ENCODE measurements around the gene RBFOX1. TPM values are rescaled to one million over a fixed set of nuclear protein-coding genes. Genes with fewer than 3 reads are reported as not detected.

Gene RBFOX1
- total RNA-seq, 1 experiment from 2014 or later: not detected

DNA sequence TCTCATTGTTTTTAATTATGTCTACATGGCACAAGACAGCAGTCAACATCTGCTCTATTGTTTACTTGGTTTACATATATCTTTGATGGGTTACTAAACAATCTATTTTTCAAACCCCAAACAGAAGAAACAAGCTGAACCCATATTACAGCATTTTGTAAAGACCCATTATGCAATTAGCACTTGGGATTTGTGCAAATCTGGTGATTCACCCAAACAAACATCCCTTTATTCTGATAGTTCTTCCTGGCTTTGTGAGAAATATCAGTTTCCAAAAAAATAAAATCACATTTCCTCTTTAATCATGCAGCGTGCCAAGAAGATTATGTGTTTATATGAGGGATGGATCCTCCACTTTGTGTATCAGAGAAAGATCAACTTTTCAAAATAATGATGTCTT lies 16.8 kb upstream of the RBFOX1 start:
- POLR2A ChIA-PET (ENCODE audit: unreplicated experiment): no interaction called here
- no peaks in the 10 kb centered on the region for H3K79me2 ChIP-seq (ENCODE audit: low read length)
- BruUV-seq (replicated peaks): no TSS peak

DNA sequence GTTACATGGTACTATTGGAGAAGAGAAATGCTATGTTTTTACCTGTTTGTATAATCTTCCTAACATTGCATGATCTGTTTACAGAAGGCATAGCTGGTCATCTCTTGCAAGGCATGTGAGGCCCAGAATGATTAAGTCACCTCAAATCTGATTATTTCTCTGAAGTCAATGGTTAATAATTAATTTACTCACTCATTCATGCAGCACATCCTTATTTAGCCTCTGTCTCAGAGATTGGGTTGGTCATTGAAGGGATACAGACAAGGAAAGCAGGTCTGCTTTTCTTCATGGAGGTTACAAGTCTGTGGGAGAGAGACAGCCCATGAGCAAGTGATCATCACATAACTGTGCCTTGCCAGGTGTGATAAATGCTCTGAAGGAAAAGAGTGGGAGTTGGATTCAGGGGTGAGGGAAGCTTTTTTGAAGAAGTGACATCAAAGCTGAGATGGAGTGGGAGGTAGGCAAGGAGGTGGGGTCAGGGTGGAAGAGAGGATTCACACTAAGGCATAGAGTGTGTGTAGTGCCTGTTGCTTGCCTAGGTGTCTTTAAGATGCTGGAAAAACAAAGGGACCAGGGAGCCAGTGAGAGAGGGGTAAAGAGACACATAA lies 16.3 kb upstream of the RBFOX1 start:
- Histone ChIP-seq H3K9ac (ENCODE audit: low read length) (no peak overlapping the region), H2AFZ (ENCODE audit: low read length) (no peak overlapping the region), H3K79me2 (ENCODE audit: low read length) (no peaks in the 10 kb centered on the region), H3K27ac (ENCODE audit: low read length) (no peak overlapping the region), H3K4me3 (ENCODE audit: low read length) (no peak overlapping the region), H3K36me3 (ENCODE audit: low read depth, low read length) (no peaks in the 10 kb centered on the region), H3K9me3 (ENCODE audit: low read length) (no peaks in the 10 kb centered on the region), H3K4me2 (ENCODE audit: low read length) (no peak overlapping the region), H3F3A (ENCODE audit: low read length, unreplicated experiment) (no peaks in the 10 kb centered on the region), H3K9me2 (replicated peaks; ENCODE audit: low read length) (no peaks in the 10 kb centered on the region), H4K20me1 (ENCODE audit: low read length) (no peaks in the 10 kb centered on the region), H3K27me3 (ENCODE audit: low read length) (no peaks in the 10 kb centered on the region), H3K4me1 (ENCODE audit: insufficient read depth, low read length) (no peaks in the 10 kb centered on the region)
- CTCF ChIA-PET: no interaction called here
- POLR2A ChIA-PET (ENCODE audit: unreplicated experiment): no interaction called here
- intact Hi-C loops (cut with micrococcal nuclease): no loop called here
- DNase-seq (no peak), ATAC-seq (no peak)
- no TSS peak for BruUV-seq (replicated peaks)
- TF ChIP-seq EZH2 (IDR thresholded peaks at IDR 0.05; ENCODE audit: low read length, unreplicated experiment): no peak
- TF ChIP-seq, protein P1, sequence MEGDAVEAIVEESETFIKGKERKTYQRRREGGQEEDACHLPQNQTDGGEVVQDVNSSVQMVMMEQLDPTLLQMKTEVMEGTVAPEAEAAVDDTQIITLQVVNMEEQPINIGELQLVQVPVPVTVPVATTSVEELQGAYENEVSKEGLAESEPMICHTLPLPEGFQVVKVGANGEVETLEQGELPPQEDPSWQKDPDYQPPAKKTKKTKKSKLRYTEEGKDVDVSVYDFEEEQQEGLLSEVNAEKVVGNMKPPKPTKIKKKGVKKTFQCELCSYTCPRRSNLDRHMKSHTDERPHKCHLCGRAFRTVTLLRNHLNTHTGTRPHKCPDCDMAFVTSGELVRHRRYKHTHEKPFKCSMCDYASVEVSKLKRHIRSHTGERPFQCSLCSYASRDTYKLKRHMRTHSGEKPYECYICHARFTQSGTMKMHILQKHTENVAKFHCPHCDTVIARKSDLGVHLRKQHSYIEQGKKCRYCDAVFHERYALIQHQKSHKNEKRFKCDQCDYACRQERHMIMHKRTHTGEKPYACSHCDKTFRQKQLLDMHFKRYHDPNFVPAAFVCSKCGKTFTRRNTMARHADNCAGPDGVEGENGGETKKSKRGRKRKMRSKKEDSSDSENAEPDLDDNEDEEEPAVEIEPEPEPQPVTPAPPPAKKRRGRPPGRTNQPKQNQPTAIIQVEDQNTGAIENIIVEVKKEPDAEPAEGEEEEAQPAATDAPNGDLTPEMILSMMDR (conservative IDR thresholded peaks at IDR 0.05; ENCODE audit: low read depth, low read length): no peak
- no peak for TF ChIP-seq EZH2phosphoT487 (IDR thresholded peaks at IDR 0.05; ENCODE audit: borderline replicate concordance, low read length)

More for the DNA sequence above, 16.8 kb upstream of the RBFOX1 start:
- intact Hi-C loops (cut with micrococcal nuclease): no loop called here
- Histone ChIP-seq H3K4me1 (ENCODE audit: insufficient read depth, low read length) (no peaks in the 10 kb centered on the region), H4K20me1 (ENCODE audit: low read length) (no peaks in the 10 kb centered on the region), H3K4me3 (ENCODE audit: low read length) (no peak overlapping the region), H3K27ac (ENCODE audit: low read length) (no peak overlapping the region), H3F3A (ENCODE audit: low read length, unreplicated experiment) (no peaks in the 10 kb centered on the region), H3K36me3 (ENCODE audit: low read depth, low read length) (no peaks in the 10 kb centered on the region), H3K4me2 (ENCODE audit: low read length) (no peak overlapping the region), H2AFZ (ENCODE audit: low read length) (no peak overlapping the region), H3K9ac (ENCODE audit: low read length) (no peak overlapping the region), H3K9me3 (ENCODE audit: low read length) (no peaks in the 10 kb centered on the region), H3K9me2 (replicated peaks; ENCODE audit: low read length) (no peaks in the 10 kb centered on the region), H3K27me3 (ENCODE audit: low read length) (no peaks in the 10 kb centered on the region)
- CTCF ChIA-PET: no interaction called here
- ATAC-seq (no peak), DNase-seq (no peak)
- TF ChIP-seq, protein P1 (conservative IDR thresholded peaks at IDR 0.05; ENCODE audit: low read depth, low read length): no peak
- TF ChIP-seq EZH2phosphoT487 (IDR thresholded peaks at IDR 0.05; ENCODE audit: borderline replicate concordance, low read length) (no peak), EZH2 (IDR thresholded peaks at IDR 0.05; ENCODE audit: low read length, unreplicated experiment) (no peak)

DNA sequence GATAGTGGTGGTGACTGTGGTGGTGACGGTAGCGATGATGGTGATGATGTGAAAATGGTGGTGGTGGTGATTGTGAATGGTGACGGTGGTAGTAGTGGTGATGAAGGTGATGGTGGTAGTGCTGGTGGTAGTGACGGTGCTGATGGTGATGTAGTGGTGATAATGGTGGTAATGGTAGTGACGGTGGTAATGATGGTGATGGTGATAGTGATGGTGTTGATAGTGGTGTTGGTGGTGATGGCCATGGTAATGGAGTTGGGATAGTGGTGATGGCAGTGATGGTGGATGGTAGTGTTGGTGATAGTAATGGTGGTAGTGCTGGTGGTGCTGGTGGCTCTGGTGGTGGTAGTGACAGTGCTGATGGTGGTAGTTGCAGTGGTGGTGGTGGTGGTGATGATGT lies 14.7 kb upstream of the RBFOX1 start:
- no peak for DNase-seq
- H3K9me3 ChIP-seq (ENCODE audit: low read length): no peaks in the 10 kb centered on the region

More for the DNA sequence above, 14.7 kb upstream of the RBFOX1 start:
- Histone ChIP-seq H3K36me3 (ENCODE audit: low read depth, low read length) (no peaks in the 10 kb centered on the region), H3K27me3 (ENCODE audit: low read length) (no peaks in the 10 kb centered on the region), H4K20me1 (ENCODE audit: low read length) (no peaks in the 10 kb centered on the region), H3K79me2 (ENCODE audit: low read length) (no peaks in the 10 kb centered on the region), H2AFZ (ENCODE audit: low read length) (no peak overlapping the region), H3K4me1 (ENCODE audit: insufficient read depth, low read length) (no peaks in the 10 kb centered on the region), H3K4me2 (ENCODE audit: low read length) (no peak overlapping the region), H3K4me3 (ENCODE audit: low read length) (no peak overlapping the region), H3K27ac (ENCODE audit: low read length) (no peak overlapping the region), H3K9ac (ENCODE audit: low read length) (no peak overlapping the region), H3F3A (ENCODE audit: low read length, unreplicated experiment) (no peaks in the 10 kb centered on the region), H3K9me2 (replicated peaks; ENCODE audit: low read length) (no peaks in the 10 kb centered on the region)
- intact Hi-C loops (cut with micrococcal nuclease): no loop called here
- no TSS peak for BruUV-seq (replicated peaks)
- no peak for ATAC-seq
- POLR2A ChIA-PET (ENCODE audit: unreplicated experiment): no interaction called here
- CTCF ChIA-PET: no interaction called here
- TF ChIP-seq, protein P1 (conservative IDR thresholded peaks at IDR 0.05; ENCODE audit: low read depth, low read length): no peak
- TF ChIP-seq EZH2 (IDR thresholded peaks at IDR 0.05; ENCODE audit: low read length, unreplicated experiment) (no peak), EZH2phosphoT487 (IDR thresholded peaks at IDR 0.05; ENCODE audit: borderline replicate concordance, low read length) (no peak)

All from PC-3 (cell line).